HEK293 (cell line): ENCODE results near the gene ASIC4.

ENCODE experiments used
- CTCF ChIA-PET: fragments of 350-600 bp; formaldehyde crosslinking; extraction: SDS; loops from one replicate; lab custom pipeline; 2021; ENCODE audit warnings: antibody characterized with exemption; lab: Yijun Ruan, JAX
- POLR2A ChIA-PET: fragments of 300-600 bp; formaldehyde crosslinking; extraction: SDS; loops from one replicate; lab custom pipeline; 2020; ENCODE audit warnings: antibody characterized with exemption, inconsistent platforms; lab: Yijun Ruan, JAX
- H3K27ac ChIP-seq: fragments of 200-500 bp; sonication (Bioruptor generic); 2 replicates; pipeline ENCODE4 v1.5.1; 2014; ENCODE audit warnings: low read depth, low read length, control low read depth, inconsistent platforms; ENCODE audit errors: extremely low read depth
- H3K36me3 ChIP-seq, 2 experiments: fragments of 200-500 bp in 1 of 2; sonication (Bioruptor generic) in 1 of 2; 1 replicate in 1 of 2; 2 replicates in 1 of 2; pipeline ENCODE4 v1.5.1; 2014 to 2017; ENCODE audit warnings: inconsistent platforms in 2 of 2, low read length in 2 of 2; ENCODE audit not compliant: control insufficient read depth in 2 of 2, insufficient read depth in 1 of 2
- H3K4me1 ChIP-seq: fragments of 200-500 bp; sonication (Bioruptor generic); 2 replicates; pipeline ENCODE4 v1.5.1; 2014; ENCODE audit warnings: mild to moderate bottlenecking, low read length, inconsistent platforms; ENCODE audit not compliant: control insufficient read depth, insufficient read depth
- H3K4me3 ChIP-seq: 2 replicates; pipeline ENCODE4 v1.5.1; 2011; ENCODE audit warnings: low read depth, mild to moderate bottlenecking, control low read depth, low read length, moderate library complexity
- H3K9me3 ChIP-seq: fragments of 200-500 bp; sonication (Bioruptor generic); 2 replicates; pipeline ENCODE4 v1.5.1; 2014; ENCODE audit warnings: low read depth, low read length, inconsistent platforms; ENCODE audit not compliant: control insufficient read depth, insufficient read depth
- IKZF3 ChIP-seq: fragments of 450-650 bp; IDR thresholded peaks from 2 replicates; pipeline ENCODE4 v1.5.0; 2018; ENCODE audit warnings: missing biosample characterization, mild to moderate bottlenecking, missing genetic modification characterization, moderate library complexity
- KLF1 ChIP-seq: fragments of 450-650 bp; formaldehyde crosslinking; IDR thresholded peaks from 2 replicates; pipeline ENCODE4 v1.5.1; 2016; ENCODE audit warnings: missing biosample characterization, missing genetic modification characterization
- ZBTB17 ChIP-seq: fragments of 450-650 bp; formaldehyde crosslinking; IDR thresholded peaks from 2 replicates; pipeline ENCODE4 v1.5.1; 2016; ENCODE audit warnings: missing biosample characterization, missing genetic modification characterization
- ZNF2 ChIP-seq: fragments of 450-650 bp; formaldehyde crosslinking; IDR thresholded peaks from 2 replicates; pipeline ENCODE4 v1.5.1; 2016; ENCODE audit warnings: missing biosample characterization, missing genetic modification characterization
- ZNF341 ChIP-seq: fragments of 450-650 bp; formaldehyde crosslinking; IDR thresholded peaks from 2 replicates; pipeline ENCODE4; 2016; ENCODE audit warnings: low read depth, missing biosample characterization, missing genetic modification characterization
- ZNF391 ChIP-seq: fragments of 450-650 bp; formaldehyde crosslinking; IDR thresholded peaks from 2 replicates; pipeline ENCODE4 v1.5.1; 2016; ENCODE audit warnings: low read depth, missing biosample characterization, missing genetic modification characterization, borderline replicate concordance
- ZNF433 ChIP-seq: fragments of 450-650 bp; formaldehyde crosslinking; IDR thresholded peaks from 2 replicates; pipeline ENCODE4 v1.5.1; 2016; ENCODE audit warnings: missing biosample characterization, missing genetic modification characterization, low read depth
- ZNF654 ChIP-seq: fragments of 450-650 bp; formaldehyde crosslinking; IDR thresholded peaks from 2 replicates; pipeline ENCODE4 v1.5.1; 2016; ENCODE audit warnings: low read depth, missing biosample characterization, missing genetic modification characterization
- ZNF792 ChIP-seq: fragments of 450-650 bp; formaldehyde crosslinking; IDR thresholded peaks from 2 replicates; pipeline ENCODE4 v1.5.1; 2016; ENCODE audit warnings: missing biosample characterization, missing genetic modification characterization
- TF ChIP-seq, protein P1 (sequence below): fragments of 450-650 bp; formaldehyde crosslinking; IDR thresholded peaks from 2 replicates; pipeline ENCODE4 v1.5.1; 2016; ENCODE audit warnings: missing biosample characterization, missing genetic modification characterization
- TF ChIP-seq, protein P2 (sequence below): fragments of 450-650 bp; formaldehyde crosslinking; IDR thresholded peaks from 2 replicates; pipeline ENCODE4 v1.5.1; 2017; ENCODE audit warnings: missing biosample characterization, missing genetic modification characterization
- TF ChIP-seq, protein P3 (sequence below): fragments of 450-650 bp; formaldehyde crosslinking; IDR thresholded peaks from 2 replicates; pipeline ENCODE4 v1.5.1; 2016; ENCODE audit warnings: missing biosample characterization, missing genetic modification characterization
- TF ChIP-seq, protein P4 (sequence below): fragments of 450-650 bp; formaldehyde crosslinking; IDR thresholded peaks from 2 replicates; pipeline ENCODE4 v1.5.1; 2016; ENCODE audit warnings: missing biosample characterization, missing genetic modification characterization

The ASIC4 gene

DNA sequence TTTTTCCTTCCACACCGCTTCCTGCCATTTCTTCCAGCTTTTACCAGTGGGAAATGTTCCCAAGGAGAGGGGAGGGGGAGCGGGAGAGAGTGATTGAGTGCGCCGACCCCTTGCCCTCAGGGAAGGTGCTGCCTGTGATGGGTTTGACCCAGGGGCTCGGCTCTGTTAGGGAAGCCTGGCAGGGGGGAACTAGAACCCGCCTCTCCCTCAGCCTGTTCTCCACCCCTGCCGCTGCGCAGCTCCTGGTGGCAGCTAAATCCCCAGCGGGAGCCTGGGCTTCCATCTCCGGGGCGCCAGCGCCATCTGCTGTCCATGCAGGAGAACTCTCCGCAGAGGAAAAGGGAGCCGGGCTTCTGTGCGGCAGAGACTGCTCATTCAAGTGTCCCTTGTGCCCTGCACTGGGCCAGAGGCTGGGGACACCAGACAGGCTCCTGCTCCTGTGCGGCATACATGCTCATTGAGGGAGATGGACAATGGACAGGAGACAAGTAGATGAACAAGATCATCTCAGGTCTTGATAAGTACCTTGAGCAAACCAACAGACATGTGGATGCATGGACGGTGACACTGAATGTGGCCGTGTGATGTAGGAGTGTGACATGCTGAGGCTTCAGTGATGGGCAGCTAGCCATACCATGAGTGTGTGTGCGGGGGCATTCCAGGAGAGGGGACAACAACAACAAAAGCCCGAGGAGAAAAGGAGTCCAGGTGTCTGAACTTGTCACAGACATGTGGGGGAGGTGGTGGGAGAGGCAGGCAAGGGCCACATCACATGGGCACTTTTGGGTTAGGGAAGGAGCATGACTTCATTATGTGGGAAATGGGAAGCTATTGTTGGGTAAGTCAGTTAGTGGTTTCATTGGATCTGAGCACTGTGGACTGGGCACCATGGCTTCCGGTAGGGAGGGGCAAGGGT is 16.0 kb downstream of the ASIC4 start (continued):
- TF ChIP-seq, protein P1, sequence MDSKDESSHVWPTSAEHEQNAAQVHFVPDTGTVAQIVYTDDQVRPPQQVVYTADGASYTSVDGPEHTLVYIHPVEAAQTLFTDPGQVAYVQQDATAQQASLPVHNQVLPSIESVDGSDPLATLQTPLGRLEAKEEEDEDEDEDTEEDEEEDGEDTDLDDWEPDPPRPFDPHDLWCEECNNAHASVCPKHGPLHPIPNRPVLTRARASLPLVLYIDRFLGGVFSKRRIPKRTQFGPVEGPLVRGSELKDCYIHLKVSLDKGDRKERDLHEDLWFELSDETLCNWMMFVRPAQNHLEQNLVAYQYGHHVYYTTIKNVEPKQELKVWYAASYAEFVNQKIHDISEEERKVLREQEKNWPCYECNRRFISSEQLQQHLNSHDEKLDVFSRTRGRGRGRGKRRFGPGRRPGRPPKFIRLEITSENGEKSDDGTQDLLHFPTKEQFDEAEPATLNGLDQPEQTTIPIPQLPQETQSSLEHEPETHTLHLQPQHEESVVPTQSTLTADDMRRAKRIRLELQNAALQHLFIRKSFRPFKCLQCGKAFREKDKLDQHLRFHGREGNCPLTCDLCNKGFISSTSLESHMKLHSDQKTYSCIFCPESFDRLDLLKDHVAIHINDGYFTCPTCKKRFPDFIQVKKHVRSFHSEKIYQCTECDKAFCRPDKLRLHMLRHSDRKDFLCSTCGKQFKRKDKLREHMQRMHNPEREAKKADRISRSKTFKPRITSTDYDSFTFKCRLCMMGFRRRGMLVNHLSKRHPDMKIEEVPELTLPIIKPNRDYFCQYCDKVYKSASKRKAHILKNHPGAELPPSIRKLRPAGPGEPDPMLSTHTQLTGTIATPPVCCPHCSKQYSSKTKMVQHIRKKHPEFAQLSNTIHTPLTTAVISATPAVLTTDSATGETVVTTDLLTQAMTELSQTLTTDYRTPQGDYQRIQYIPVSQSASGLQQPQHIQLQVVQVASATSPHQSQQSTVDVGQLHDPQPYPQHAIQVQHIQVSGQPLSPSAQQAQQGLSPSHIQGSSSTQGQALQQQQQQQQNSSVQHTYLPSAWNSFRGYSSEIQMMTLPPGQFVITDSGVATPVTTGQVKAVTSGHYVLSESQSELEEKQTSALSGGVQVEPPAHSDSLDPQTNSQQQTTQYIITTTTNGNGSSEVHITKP: peak; percentile 62
- TF ChIP-seq ZNF433 (tag by site-specific recombination): no peak
- peak; percentile 96 for TF ChIP-seq ZNF654 (tag by site-specific recombination)
- TF ChIP-seq ZNF2 (tag by site-specific recombination): 0 out of 2 replicates have a peak, but pooled peaks have one; percentile 48
- TF ChIP-seq, protein P2, sequence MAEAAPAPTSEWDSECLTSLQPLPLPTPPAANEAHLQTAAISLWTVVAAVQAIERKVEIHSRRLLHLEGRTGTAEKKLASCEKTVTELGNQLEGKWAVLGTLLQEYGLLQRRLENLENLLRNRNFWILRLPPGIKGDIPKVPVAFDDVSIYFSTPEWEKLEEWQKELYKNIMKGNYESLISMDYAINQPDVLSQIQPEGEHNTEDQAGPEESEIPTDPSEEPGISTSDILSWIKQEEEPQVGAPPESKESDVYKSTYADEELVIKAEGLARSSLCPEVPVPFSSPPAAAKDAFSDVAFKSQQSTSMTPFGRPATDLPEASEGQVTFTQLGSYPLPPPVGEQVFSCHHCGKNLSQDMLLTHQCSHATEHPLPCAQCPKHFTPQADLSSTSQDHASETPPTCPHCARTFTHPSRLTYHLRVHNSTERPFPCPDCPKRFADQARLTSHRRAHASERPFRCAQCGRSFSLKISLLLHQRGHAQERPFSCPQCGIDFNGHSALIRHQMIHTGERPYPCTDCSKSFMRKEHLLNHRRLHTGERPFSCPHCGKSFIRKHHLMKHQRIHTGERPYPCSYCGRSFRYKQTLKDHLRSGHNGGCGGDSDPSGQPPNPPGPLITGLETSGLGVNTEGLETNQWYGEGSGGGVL (tag by site-specific recombination): peak; percentile 72
- no peak for TF ChIP-seq ZNF792 (tag by site-specific recombination)
- peak; percentile 75 for TF ChIP-seq IKZF3 (tag by site-specific recombination)
- TF ChIP-seq, protein P3, sequence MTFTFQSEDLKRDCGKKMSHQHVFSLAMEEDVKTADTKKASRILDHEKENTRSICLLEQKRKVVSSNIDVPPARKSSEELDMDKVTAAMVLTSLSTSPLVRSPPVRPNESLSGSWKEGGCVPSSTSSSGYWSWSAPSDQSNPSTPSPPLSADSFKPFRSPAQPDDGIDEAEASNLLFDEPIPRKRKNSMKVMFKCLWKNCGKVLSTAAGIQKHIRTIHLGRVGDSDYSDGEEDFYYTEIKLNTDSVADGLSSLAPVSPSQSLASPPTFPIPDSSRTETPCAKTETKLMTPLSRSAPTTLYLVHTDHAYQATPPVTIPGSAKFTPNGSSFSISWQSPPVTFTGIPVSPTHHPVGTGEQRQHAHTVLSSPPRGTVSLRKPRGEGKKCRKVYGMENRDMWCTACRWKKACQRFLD (tag by site-specific recombination): no peak
- TF ChIP-seq ZBTB17 (tag by site-specific recombination): peak; percentile 72
- no peak for TF ChIP-seq ZNF341
- peak; percentile 65; the same call in 1 of the 2 replicates for TF ChIP-seq ZNF391 (tag by site-specific recombination)

DNA sequence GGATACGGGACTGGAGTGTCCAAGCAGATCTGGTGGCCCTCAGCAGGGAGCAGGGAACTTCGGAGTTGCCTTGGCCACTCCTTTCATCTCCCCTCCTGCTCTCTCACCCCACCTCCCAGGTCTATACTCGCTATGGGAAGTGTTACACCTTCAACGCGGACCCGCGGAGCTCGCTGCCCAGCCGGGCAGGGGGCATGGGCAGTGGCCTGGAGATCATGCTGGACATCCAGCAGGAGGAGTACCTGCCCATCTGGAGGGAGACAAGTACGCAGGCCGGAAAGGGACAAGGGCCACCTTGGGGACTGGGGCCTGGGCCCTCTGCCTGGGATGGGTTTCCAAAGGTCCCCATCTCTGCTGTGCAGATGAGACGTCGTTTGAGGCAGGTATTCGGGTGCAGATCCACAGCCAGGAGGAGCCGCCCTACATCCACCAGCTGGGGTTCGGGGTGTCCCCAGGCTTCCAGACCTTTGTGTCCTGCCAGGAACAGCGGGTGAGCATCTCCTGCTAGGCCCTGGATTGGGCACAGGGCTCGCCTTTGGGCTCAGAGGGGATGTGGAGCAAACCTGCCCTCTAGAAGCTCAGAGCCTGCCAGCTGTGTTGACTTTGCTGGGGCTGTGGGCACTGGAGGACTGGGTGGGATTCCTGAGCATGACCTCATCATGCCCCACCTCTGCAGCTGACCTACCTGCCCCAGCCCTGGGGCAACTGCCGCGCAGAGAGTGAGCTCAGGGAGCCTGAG is 17.5 kb downstream of the ASIC4 start:
- POLR2A ChIA-PET: interaction anchor here (1.4 kb wide), 1 partner anchor 33 kb away, joined by 5 read pairs; the partner anchor contains the start of gene GMPPA
- no peak for TF ChIP-seq ZNF391 (tag by site-specific recombination)
- TF ChIP-seq, protein P4, sequence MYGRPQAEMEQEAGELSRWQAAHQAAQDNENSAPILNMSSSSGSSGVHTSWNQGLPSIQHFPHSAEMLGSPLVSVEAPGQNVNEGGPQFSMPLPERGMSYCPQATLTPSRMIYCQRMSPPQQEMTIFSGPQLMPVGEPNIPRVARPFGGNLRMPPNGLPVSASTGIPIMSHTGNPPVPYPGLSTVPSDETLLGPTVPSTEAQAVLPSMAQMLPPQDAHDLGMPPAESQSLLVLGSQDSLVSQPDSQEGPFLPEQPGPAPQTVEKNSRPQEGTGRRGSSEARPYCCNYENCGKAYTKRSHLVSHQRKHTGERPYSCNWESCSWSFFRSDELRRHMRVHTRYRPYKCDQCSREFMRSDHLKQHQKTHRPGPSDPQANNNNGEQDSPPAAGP (tag by site-specific recombination): 0 out of 2 replicates have a peak, but pooled peaks have one; percentile 54
- peak; percentile 23; the same call in 1 of the 2 replicates for TF ChIP-seq KLF1 (tag by site-specific recombination)
- TF ChIP-seq, all 188 proteins: peak for 2
- Histone ChIP-seq H3K36me3 (no peaks in the 10 kb centered on the region), H3K27ac (no peak overlapping the region), H3K4me3 (no peak overlapping the region), H3K9me3 (no peaks in the 10 kb centered on the region), H3K4me1 (no peaks in the 10 kb centered on the region)
- CTCF ChIA-PET: interaction anchor here (0.6 to 9.7 kb wide), 13 partner anchors 9 to 403 kb away, joined by 3 to 252 read pairs (median 5); partner anchors contain the start of genes ASIC4 and GMPPA
